ENCODE results near the gene RNF113B. TPM values are rescaled to one million over a fixed set of nuclear protein-coding genes. Genes with fewer than 3 reads are reported as not detected.

The RNF113B gene
- total RNA-seq = not detected
- long read RNA-seq = 0 reads

- intact Hi-C loops (cut with DNase I) = no loop called here
- DNase-seq (ENCODE audit: low spot score) = no peak
Observed at GRCh38 chr13:98176777-98177608, at the start of gene RNF113B. Gene RNF113B (minus strand): TSS chr13:98177269. CDS start chr13:98177236, 33 bp downstream.

- intact Hi-C loops (cut with DNase I) = no loop called here
- no peak for DNase-seq (ENCODE audit: low spot score)
Observed at GRCh38 chr13:98226496-98226895, 49.4 kb upstream of the RNF113B start.

- no peak for DNase-seq (ENCODE audit: low spot score)
- intact Hi-C loops (cut with DNase I) = no loop called here
Observed at GRCh38 chr13:98225036-98225940, 48.2 kb upstream of the RNF113B start.

- DNase-seq (ENCODE audit: low spot score) = no peak
- intact Hi-C loops (cut with DNase I) = no loop called here
Observed at GRCh38 chr13:98224557-98224956, 47.5 kb upstream of the RNF113B start.

- DNase-seq (ENCODE audit: low spot score) = no peak
- intact Hi-C loops (cut with DNase I) = no loop called here
Observed at GRCh38 chr13:98223741-98224140, 46.7 kb upstream of the RNF113B start.

GRCh38 chr13:98222816-98223215, 45.7 kb upstream of the RNF113B start:
- no peak for DNase-seq (ENCODE audit: low spot score)
- intact Hi-C loops (cut with DNase I) = no loop called here

- intact Hi-C loops (cut with DNase I) = no loop called here
- no peak for DNase-seq (ENCODE audit: low spot score)
Observed at GRCh38 chr13:98222081-98222554, 45.0 kb upstream of the RNF113B start.

- no peak for DNase-seq (ENCODE audit: low spot score)
- intact Hi-C loops (cut with DNase I) = no loop called here
Observed at GRCh38 chr13:98221234-98221633, 44.2 kb upstream of the RNF113B start.

- intact Hi-C loops (cut with DNase I) = no loop called here
- no peak for DNase-seq (ENCODE audit: low spot score)
Observed at GRCh38 chr13:98220271-98220791, 43.3 kb upstream of the RNF113B start.

GRCh38 chr13:98219685-98220084, 42.6 kb upstream of the RNF113B start:
- intact Hi-C loops (cut with DNase I) = no loop called here
- DNase-seq (ENCODE audit: low spot score) = no peak

- no peak for DNase-seq (ENCODE audit: low spot score)
- intact Hi-C loops (cut with DNase I) = no loop called here
Observed at GRCh38 chr13:98217597-98217996, 40.5 kb upstream of the RNF113B start.

- intact Hi-C loops (cut with DNase I) = no loop called here
- no peak for DNase-seq (ENCODE audit: low spot score)
Observed at GRCh38 chr13:98216711-98217285, 39.7 kb upstream of the RNF113B start.

GRCh38 chr13:98216135-98216565, 39.1 kb upstream of the RNF113B start:
- intact Hi-C loops (cut with DNase I) = no loop called here

GRCh38 chr13:98215508-98215907, 38.4 kb upstream of the RNF113B start:
- intact Hi-C loops (cut with DNase I) = no loop called here
- DNase-seq (ENCODE audit: low spot score) = no peak

More at GRCh38 chr13:98216135-98216565, 39.1 kb upstream of the RNF113B start:
- DNase-seq (ENCODE audit: low spot score) = no peak

- intact Hi-C loops (cut with DNase I) = loop anchor here (5.0 kb wide), 1 partner anchor 72 kb away; the partner anchor contains the start of gene FARP1
Observed at GRCh38 chr13:98214707-98215106, 37.6 kb upstream of the RNF113B start.

GRCh38 chr13:98214008-98214643, 37.1 kb upstream of the RNF113B start:
- DNase-seq (ENCODE audit: low spot score) = no peak
- intact Hi-C loops (cut with DNase I) = loop anchor here (5.0 kb wide), 1 partner anchor 72 kb away; the partner anchor contains the start of gene FARP1

More at GRCh38 chr13:98214707-98215106, 37.6 kb upstream of the RNF113B start:
- no peak for DNase-seq (ENCODE audit: low spot score)

- no peak for DNase-seq (ENCODE audit: low spot score)
- intact Hi-C loops (cut with DNase I) = loop anchor here (5.0 kb wide), 1 partner anchor 71 kb away; the partner anchor contains the start of gene FARP1
Observed at GRCh38 chr13:98213354-98213753, 36.3 kb upstream of the RNF113B start.

GRCh38 chr13:98212763-98213162, 35.7 kb upstream of the RNF113B start:
- DNase-seq (ENCODE audit: low spot score) = no peak
- intact Hi-C loops (cut with DNase I) = loop anchor here (5.0 kb wide), 1 partner anchor 70 kb away; the partner anchor contains the start of gene FARP1

- DNase-seq (ENCODE audit: low spot score) = no peak
- intact Hi-C loops (cut with DNase I) = no loop called here
Observed at GRCh38 chr13:98208606-98209005, 31.5 kb upstream of the RNF113B start.
